SJCRH30 (cell line): ENCODE data around the gene GRIA4. TPM values are rescaled to one million over a fixed set of nuclear protein-coding genes. Genes with fewer than 3 reads are reported as not detected.
A peak's percentile ranks its signal among the peaks of the same experiment; 100 is the strongest.

Experiments used
- DNase-seq, 2 experiments: peaks; one replicate each; pipeline ENCODE4 v3.0.0-alpha.2; 2015 to 2020
- H3K27ac ChIP-seq: fragments of 250-450 bp; sonication (Bioruptor Pico); 2 replicates; pipeline ENCODE4 v1.5.1; 2020; ENCODE audit warnings: mild to moderate bottlenecking, moderate library complexity
- H3K27me3 ChIP-seq: fragments of 250-450 bp; sonication (Bioruptor Pico); 2 replicates; pipeline ENCODE4 v1.5.1; 2020; ENCODE audit warnings: mild to moderate bottlenecking, moderate library complexity
- H3K36me3 ChIP-seq: fragments of 250-450 bp; sonication (Bioruptor Pico); 2 replicates; pipeline ENCODE4 v1.5.1; 2020; ENCODE audit warnings: mild to moderate bottlenecking, moderate library complexity
- H3K4me1 ChIP-seq: fragments of 250-450 bp; sonication (Bioruptor Pico); 2 replicates; pipeline ENCODE4 v1.5.1; 2020; ENCODE audit warnings: mild to moderate bottlenecking, moderate library complexity
- H3K4me3 ChIP-seq: fragments of 250-450 bp; sonication (Bioruptor Pico); 2 replicates; pipeline ENCODE4 v1.5.1; 2020; ENCODE audit warnings: mild to moderate bottlenecking, moderate library complexity
- H3K9me3 ChIP-seq: fragments of 250-450 bp; sonication (Bioruptor Pico); replicated peaks from 2 replicates; pipeline ENCODE4 v1.5.1; 2020; ENCODE audit warnings: mild to moderate bottlenecking, moderate library complexity
- total RNA-seq: library from RNA; depleted of rRNA; stranded (reverse); fragments of >200 nt; shearing (Covaris generic); gene quantifications from 2 replicates; pipeline ENCODE4 v1.2.3, GENCODE V29; 2014

GRIA4 gene
- total RNA-seq, 1 experiment from 2014 or later: not detected

DNA sequence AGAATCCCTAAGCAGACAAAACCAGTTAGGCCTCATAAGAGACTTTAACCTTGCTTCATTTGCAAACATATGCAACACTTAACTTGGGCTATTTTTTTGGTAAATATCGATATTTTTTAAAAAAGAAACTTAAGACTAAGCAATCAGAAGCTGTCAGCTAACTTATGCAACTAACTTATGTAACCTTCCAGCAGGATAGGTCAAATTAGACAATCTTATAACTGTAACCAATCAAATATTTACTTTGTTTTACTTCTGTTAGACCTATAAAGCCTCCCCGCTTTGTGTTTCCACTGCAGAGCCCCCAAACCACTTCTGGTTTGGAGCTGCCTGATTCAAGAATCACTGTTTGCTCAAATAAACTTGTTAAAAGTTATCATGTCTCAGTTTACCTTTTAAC lies 404.2 kb downstream of the GRIA4 start:
- no peaks in the 10 kb centered on the region for H3K27me3 ChIP-seq
- no peaks in the 10 kb centered on the region; the same call in 1 of the 2 replicates for H3K4me1 ChIP-seq
- H3K4me3 ChIP-seq: no peak overlapping the region
- H3K9me3 ChIP-seq: no peaks in the 10 kb centered on the region
- peaks cover 5% of the 10 kb centered on the region; the same call in 1 of the 2 replicates for H3K36me3 ChIP-seq
- no peak for DNase-seq
- H3K27ac ChIP-seq: no peak overlapping the region

DNA sequence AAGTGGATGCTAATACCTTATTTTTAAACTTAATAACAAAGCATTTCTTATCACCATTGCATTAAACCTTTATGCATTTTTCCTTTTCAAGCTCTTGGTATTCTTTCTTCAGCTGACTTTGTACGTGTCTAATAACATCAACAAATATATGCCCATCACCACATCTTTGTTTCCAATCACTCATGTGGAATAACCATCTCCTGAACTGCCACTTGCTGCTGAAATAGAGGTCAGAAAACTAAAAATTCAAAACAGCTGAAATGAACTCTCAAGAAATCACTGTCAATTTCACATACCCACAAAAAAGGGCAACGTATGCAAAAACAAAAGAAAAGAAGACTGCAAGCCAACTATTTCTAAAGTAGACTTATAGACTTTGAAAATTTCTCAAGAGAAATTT lies 404.7 kb downstream of the GRIA4 start:
- no peak overlapping the region for H3K27ac ChIP-seq
- no peak overlapping the region for H3K4me3 ChIP-seq

DNA sequence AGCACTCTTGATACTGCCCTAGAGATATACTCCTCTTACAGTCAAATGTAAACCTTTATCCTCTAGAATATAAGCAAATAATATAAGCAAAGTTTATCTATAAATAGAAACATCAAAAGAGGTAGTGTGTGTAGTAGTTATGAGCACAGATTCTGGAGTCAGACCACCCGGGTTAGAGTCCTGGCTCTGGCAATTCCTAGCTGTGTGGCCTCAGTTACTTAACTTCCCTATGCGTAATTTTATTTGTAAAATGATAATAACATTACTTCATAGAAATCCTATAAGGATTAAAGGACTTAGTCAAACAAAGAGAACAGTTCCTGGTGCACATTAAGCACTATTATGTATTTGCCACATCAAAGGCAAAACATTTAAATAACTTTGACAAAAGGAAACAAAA lies 405.2 kb downstream of the GRIA4 start:
- Histone ChIP-seq H3K4me1 (no peaks in the 10 kb centered on the region; the same call in 1 of the 2 replicates), H3K4me3 (no peak overlapping the region), H3K36me3 (no peaks in the 10 kb centered on the region; the same call in 1 of the 2 replicates), H3K9me3 (no peaks in the 10 kb centered on the region), H3K27me3 (no peaks in the 10 kb centered on the region), H3K27ac (no peak overlapping the region)
- DNase-seq: no peak

More for the DNA sequence above, 404.7 kb downstream of the GRIA4 start:
- Histone ChIP-seq H3K4me1 (no peaks in the 10 kb centered on the region; the same call in 1 of the 2 replicates), H3K9me3 (no peaks in the 10 kb centered on the region), H3K36me3 (no peaks in the 10 kb centered on the region; the same call in 1 of the 2 replicates), H3K27me3 (no peaks in the 10 kb centered on the region)
- no peak for DNase-seq

DNA sequence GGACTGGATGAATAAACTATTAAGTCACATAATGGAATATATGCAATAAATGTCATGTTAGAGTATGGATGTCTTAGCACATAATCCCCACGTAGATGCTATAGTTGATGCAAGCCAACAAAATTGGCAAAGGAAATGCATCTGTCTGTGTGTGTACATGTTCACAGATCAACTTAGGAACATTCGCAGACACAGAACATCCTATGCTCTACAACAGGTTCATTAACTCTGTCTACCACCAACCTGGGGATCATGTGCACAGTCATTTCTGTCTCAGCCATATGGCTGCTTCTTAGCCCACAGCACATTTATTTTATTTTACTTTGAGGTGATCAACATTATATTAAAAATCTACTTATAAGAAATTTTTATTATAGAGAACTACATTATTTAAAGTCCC lies 407.2 kb downstream of the GRIA4 start:
- DNase-seq: no peak
- Histone ChIP-seq H3K4me3 (no peak overlapping the region), H3K4me1 (peaks cover 4% of the 10 kb centered on the region), H3K36me3 (no peaks in the 10 kb centered on the region), H3K27me3 (no peaks in the 10 kb centered on the region), H3K27ac (no peak overlapping the region), H3K9me3 (no peaks in the 10 kb centered on the region)

DNA sequence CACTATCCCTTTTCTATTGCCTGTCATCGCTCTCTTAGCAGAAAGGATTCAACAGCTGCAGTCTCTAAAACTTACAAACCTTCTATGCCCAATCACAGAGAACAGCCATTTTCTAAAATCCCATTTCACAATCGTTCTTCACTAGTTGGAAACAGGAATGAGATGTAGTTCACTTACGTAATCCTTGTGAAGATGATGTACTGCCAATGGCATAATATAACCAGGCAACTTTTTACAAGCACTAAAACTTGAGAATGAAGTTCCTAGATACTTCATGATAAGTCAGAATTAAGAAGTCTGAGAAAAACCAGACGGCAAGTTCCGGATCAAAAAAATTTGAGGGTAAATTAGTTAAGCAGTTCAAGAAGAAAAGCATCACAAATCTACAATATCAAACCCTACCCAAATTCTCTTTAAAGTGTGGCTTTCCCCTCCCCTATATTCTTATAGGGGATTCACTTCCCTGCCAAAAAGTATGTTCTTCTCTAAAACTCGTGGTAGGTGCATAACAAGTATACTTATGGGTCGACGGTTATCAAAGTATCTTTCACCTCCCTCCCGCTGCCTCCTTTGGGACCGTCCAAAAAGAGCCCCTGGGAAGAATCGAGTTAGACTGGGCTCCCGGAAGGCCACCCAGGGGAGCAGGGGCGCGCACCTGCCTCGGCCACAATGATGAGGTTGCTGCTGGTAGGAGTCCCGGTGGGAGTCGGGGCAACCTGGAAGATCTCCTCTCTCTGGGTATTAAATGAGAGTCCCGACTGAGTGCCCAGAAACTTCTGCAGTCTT lies 411.5 kb downstream of the GRIA4 start:
- Histone ChIP-seq H3K4me1 (peaks cover 4% of the 10 kb centered on the region; the same call in 1 of the 2 replicates), H3K4me3 (peak overlapping the region; percentile 82), H3K27me3 (no peaks in the 10 kb centered on the region), H3K36me3 (no peaks in the 10 kb centered on the region), H3K9me3 (no peaks in the 10 kb centered on the region), H3K27ac (peak overlapping the region; percentile 54)
- peak in 1 of 2 experiments; percentile 20 for DNase-seq

DNA sequence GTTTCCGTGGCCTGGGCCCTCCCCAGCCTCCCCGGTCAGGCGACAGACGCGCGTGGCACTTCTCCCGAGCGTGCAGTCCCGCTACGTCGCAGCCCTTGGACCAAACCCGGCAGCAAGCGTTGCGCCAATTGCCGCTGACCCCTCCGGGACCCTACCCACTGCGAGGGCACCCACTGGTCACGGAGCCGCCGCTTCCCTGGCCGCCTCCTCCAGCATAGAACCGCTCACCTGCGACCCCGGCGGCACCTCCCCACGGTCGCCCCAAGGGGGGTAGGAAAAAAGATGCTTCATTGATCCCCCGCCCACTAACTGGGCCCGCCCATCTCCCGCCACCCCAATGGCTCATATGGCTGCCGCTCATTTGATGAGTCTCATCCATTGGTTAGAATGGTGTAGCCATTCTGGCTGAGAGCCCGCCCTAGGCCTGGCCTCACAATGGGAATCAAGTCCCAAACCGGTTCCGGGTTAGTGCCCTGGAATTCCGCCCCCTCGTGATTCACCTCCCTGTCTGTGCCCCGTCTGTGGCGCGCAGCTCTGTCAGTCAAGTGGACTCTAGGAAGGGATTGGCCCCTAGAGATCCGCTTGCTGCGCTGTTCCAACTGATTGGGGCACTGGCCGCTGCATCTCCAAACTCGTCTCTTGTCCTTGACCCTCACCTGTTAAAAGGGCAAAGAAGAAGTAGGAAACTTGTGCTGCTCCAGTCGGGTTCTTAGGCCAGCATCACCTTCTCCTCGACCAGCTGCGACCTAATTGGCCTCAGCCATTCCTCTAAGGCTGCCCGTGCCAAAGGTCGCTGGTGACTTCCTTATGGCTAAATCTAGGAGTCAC lies 412.3 kb downstream of the GRIA4 start, which contains the start of gene MSANTD4:
MSANTD4 (minus strand) TSS at position 274 of the 828 bp plus-strand sequence. CDS start 11,323 bp downstream, outside the sequence.
- Histone ChIP-seq H3K4me3 (peak within 1 kb of the TSS; percentile 82), H3K27ac (peak within 1 kb of the TSS; percentile 54)

DNA sequence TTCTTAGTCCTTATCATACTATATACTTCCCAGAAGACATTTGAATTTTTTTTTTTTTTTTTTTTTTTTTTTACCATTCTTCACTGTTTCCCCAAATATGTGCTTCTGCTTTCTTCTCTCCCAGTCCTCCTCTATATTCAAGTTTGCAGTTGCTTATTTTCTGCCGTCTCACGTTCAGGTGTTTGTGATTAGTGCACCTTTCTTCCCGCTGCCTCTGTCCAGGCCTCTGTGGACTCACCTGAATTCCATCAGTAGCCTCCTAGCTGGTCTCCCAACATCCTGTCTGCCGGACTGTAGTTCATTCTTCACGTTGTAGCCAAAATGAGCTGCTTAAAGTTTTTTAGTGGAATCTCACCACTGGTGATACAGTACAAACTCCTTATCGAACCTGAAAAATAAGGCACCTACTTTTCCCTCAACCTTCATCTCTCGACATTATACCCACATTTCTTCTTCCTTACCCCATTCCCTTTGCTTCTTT lies 413.0 kb downstream of the GRIA4 start:
- H3K27ac ChIP-seq: peak overlapping the region; percentile 38; the same call in 1 of the 2 replicates
- no peaks in the 10 kb centered on the region for H3K9me3 ChIP-seq
- no peak for DNase-seq

More for the DNA sequence above, 412.3 kb downstream of the GRIA4 start, which contains the start of gene MSANTD4:
- H3K36me3 ChIP-seq: no peaks in the 10 kb centered on the region
- H3K4me1 ChIP-seq: peaks cover 4% of the 10 kb centered on the region; the same call in 1 of the 2 replicates
- H3K27me3 ChIP-seq: no peaks in the 10 kb centered on the region
- DNase-seq: peak; percentile 96 to 97
- H3K9me3 ChIP-seq: no peaks in the 10 kb centered on the region

DNA sequence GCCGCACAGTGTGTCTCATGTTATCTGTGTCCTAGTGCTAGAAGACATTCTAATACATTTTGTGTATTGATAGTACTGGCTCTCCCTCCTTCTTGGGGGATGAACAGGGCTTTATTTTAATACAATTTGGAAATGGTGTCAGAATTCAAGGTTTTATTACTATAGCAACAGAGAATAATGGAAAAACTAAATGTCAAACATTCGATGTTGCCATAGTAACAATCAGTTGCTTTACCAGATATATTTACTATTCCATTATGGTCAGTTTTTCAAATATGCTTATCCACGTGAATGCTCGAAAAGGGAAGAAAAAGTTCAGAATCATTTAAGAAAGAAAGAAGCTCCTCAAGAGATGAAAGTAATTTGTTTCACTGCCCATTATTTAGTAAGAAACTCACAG lies 420.7 kb downstream of the GRIA4 start:
- Histone ChIP-seq H3K36me3 (no peaks in the 10 kb centered on the region), H3K9me3 (no peaks in the 10 kb centered on the region), H3K4me3 (no peak overlapping the region), H3K27ac (no peak overlapping the region), H3K4me1 (no peaks in the 10 kb centered on the region), H3K27me3 (no peaks in the 10 kb centered on the region)
- no peak for DNase-seq

More for the DNA sequence above, 413.0 kb downstream of the GRIA4 start:
- Histone ChIP-seq H3K27me3 (no peaks in the 10 kb centered on the region), H3K4me1 (peaks cover 4% of the 10 kb centered on the region; the same call in 1 of the 2 replicates), H3K4me3 (peak overlapping the region; percentile 82), H3K36me3 (no peaks in the 10 kb centered on the region)

DNA sequence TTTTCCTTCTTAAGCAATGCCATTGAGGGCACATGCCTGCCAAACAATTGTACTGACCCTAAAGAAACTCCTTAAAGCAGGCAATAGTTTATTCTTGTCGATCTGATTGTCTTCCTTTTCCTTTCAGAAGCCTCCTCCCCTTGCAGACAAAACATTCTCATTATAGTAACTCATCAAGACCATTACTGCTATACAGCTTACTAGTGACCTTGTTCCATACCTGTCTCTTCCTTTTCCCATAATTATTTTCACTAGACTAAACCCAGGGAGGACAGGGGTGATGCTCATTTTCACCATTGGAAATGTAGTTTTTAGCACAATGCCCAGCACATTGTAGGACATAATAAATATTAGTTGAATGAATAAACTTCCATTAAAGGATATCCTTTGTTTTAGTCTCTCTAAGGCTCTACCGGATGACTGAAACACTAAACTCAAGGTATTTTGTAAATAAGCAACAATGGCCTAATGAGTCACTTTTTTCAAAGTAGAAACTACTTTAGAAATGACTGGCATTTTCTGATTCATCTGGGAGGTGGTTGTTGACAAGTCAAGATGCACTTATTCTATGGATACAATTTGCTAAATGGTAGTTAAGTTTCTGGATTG lies 421.4 kb downstream of the GRIA4 start:
- no peaks in the 10 kb centered on the region for H3K36me3 ChIP-seq
- H3K9me3 ChIP-seq: no peaks in the 10 kb centered on the region
- H3K27me3 ChIP-seq: no peaks in the 10 kb centered on the region
- H3K27ac ChIP-seq: no peak overlapping the region
- no peaks in the 10 kb centered on the region for H3K4me1 ChIP-seq
- H3K4me3 ChIP-seq: no peak overlapping the region
- DNase-seq: no peak
